IPS DF 19.7 (cell line): Measurements from ENCODE around the gene GREM1.
A peak's percentile ranks its signal among the peaks of the same experiment; 100 is the strongest.

Source experiments
- DNase-seq: peaks from one replicate; pipeline ENCODE4 v3.0.0-alpha.2; 2013; ENCODE audit warnings: low read depth, low spot score

GREM1 gene

DNA sequence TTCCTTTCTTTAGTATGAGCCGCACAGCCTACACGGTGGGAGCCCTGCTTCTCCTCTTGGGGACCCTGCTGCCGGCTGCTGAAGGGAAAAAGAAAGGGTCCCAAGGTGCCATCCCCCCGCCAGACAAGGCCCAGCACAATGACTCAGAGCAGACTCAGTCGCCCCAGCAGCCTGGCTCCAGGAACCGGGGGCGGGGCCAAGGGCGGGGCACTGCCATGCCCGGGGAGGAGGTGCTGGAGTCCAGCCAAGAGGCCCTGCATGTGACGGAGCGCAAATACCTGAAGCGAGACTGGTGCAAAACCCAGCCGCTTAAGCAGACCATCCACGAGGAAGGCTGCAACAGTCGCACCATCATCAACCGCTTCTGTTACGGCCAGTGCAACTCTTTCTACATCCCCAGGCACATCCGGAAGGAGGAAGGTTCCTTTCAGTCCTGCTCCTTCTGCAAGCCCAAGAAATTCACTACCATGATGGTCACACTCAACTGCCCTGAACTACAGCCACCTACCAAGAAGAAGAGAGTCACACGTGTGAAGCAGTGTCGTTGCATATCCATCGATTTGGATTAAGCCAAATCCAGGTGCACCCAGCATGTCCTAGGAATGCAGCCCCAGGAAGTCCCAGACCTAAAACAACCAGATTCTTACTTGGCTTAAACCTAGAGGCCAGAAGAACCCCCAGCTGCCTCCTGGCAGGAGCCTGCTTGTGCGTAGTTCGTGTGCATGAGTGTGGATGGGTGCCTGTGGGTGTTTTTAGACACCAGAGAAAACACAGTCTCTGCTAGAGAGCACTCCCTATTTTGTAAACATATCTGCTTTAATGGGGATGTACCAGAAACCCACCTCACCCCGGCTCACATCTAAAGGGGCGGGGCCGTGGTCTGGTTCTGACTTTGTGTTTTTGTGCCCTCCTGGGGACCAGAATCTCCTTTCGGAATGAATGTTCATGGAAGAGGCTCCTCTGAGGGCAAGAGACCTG is 13.2 kb downstream of the GREM1 start:
- peak; percentile 56 for DNase-seq

DNA sequence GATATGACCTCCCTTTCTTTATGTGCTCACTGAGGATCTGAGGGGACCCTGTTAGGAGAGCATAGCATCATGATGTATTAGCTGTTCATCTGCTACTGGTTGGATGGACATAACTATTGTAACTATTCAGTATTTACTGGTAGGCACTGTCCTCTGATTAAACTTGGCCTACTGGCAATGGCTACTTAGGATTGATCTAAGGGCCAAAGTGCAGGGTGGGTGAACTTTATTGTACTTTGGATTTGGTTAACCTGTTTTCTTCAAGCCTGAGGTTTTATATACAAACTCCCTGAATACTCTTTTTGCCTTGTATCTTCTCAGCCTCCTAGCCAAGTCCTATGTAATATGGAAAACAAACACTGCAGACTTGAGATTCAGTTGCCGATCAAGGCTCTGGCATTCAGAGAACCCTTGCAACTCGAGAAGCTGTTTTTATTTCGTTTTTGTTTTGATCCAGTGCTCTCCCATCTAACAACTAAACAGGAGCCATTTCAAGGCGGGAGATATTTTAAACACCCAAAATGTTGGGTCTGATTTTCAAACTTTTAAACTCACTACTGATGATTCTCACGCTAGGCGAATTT is 14.9 kb downstream of the GREM1 start:
- no peak for DNase-seq

DNA sequence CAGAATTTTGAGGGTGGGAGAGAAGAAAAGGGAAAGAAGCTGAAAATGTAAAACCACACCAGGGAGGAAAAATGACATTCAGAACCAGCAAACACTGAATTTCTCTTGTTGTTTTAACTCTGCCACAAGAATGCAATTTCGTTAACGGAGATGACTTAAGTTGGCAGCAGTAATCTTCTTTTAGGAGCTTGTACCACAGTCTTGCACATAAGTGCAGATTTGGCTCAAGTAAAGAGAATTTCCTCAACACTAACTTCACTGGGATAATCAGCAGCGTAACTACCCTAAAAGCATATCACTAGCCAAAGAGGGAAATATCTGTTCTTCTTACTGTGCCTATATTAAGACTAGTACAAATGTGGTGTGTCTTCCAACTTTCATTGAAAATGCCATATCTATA is 15.5 kb downstream of the GREM1 start:
- DNase-seq: no peak

DNA sequence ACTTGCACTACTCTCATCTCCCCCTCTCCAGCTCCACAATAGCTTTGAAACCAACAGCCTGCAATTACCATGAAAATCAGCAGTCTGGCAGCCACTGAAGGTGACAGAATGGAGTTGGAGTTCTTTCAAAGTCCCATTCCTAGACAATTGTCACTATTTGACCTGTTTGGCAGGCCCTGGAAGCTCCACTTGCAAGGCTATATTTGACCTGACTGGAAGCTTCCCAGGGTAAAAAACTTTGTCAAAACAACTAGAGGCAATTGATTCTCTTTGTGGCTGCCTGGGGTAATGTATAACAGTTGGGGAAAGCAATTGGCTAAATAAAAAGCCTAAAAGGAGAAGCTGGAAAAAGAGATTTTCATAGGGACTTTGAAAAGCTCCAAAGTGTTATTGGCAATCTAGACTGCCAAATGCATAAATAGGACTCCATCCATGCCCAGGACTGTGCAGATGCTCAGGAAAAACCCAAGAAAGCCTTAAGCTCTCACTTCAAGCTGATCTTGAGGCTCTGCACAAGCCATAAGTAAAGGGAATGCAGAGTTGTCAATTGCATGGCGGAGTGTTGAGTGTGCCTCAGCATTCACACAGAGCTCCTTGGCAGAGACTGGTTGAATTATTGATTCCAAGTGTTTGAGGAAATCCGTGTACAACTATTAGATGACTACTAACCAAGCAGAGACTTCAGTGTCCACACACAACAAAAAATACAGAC is 18.3 kb downstream of the GREM1 start:
- DNase-seq: no peak

DNA sequence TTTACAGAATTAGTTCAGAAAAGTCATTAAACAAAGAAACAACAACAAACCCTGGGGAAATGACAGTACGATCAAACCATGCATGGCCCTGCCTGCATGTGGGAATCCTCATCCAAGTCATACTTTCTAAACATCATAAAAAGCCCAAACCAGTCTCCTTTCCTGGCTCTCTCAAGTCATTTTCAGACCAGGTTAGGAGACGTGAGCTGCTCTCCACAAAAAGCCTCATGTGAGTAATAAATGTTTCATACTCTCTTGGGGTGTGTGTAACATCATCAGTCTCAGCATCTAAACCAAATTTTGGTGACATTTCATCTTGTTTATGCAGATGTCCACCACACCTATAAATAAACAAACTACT is 18.9 kb downstream of the GREM1 start:
- DNase-seq: no peak

DNA sequence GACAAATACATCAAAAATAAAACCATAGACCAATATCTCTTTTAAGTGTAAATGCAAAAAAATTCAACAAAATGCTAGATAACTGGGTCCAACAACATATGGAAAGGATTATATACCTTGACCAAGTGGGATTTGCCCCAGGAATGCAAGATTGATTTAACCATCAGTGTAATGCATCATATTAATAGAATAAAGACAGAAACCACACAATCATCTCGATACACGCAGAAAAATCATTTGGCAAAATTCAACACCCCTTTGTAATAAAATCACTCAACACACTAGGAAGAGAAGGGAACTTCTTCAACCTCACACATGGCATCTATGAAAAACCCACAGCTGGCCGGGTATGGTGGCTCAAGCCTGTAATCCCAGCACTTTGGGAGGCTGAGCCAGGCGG is 19.5 kb downstream of the GREM1 start:
- DNase-seq: no peak

DNA sequence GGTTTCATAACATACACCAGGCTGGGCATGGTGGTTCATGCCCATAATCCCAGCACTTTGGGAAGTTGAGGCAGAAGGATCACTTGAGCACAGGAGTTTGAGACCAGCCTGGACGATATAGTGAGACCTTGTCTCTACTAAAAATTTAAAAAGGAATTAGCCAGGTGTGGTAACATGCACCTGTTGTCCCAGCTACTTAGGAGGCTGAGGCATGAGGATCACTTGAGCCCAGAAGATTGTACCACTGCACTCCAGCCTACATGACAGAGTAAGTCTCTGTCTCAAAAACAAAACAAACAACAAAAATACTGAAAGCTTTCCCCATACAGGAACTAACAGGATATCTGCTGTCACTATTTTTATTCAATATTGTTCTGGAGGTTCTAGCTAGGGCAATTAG is 20.9 kb downstream of the GREM1 start:
- no peak for DNase-seq

DNA sequence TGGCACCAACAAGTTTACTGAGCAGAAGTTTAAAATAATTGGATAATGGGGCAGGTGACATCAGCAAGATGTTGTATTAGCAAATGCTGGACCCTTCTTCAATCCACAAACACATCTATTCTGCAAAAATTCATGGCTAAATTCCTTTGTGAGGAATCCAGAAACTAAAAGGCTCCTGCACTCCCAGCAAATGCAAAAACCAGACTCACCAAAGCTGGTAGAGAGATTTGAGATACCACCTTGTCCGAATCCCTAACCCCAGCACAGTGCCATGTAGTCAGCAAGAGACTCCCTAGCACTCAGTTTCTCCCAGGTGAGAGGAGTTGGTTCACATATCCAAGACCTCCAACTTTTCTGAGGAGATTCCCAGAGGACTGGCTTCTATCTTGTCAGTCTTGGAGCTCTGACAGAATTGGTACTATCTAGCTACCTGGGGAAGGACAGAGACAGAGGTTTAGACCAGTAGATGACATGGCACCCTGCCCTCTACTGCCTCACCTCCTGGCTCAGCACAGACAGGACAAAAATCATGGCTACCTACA is 21.8 kb downstream of the GREM1 start:
- DNase-seq: no peak

DNA sequence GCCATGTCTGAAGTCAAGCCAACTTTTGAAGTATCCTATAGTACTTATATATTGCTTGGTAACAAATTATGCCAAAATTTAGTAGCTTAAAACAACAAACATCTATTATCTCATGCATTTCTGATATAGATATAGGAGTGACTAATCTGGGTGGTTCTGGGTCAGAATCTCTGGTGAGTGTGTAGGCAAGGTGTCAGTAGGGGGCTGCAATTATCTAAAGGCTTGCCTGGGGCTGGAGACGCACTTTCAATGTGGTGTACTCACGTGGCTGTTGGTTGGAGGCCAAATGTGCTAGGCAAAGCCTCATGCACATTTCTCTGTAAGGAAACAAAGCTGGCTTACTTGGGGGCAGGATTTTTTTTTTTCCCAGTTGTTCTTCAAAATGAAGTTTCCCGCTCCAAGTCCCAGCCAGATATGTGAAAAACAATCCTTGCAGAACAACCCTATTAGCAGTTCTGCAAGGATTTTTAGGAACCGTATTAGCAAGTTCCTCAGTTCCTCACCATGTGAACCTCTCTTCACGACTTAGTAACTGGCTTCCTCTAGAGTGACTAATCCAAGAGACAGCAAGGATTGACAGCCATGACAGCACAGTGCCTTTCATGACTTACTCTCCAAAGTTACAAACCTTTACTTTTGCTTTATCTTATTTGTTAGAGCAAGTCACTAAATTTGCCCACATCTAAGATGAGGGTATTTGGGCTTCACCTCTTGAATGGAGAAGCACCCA is 25.8 kb downstream of the GREM1 start:
- no peak for DNase-seq

DNA sequence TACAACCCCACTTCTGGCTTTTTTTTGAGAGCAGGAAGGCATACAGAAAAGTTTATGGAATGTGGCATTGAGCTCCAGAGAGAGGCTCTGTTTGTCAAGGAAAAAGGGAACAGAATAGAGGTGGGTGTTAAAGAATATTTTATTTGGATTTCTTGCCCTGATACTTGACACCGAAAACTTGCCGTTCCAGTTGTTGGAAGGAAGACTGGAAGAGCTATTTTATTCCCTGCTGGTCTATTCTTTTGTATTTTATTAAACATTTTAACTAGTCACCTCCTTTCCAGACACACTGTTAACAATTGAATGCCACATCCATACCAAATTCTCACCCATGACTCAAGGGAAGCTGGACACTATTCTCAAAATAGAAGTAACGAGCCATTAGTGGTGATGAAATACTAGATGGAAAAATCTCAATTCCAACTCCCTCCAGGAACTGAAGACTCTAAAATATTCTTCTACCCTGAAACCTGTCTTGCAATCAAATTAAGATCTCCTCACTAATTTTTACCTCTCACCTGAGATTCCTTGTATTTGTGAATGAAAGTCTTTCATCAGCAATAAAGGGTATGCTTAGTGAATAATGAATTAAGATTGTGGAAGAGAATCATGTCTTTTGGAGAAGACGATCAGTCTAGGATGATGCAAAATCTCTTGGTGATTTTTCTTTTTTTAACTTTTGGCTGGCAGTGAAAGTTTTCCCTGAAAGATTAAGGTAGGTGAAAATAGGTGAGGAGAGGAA is 28.5 kb downstream of the GREM1 start:
- DNase-seq: no peak

DNA sequence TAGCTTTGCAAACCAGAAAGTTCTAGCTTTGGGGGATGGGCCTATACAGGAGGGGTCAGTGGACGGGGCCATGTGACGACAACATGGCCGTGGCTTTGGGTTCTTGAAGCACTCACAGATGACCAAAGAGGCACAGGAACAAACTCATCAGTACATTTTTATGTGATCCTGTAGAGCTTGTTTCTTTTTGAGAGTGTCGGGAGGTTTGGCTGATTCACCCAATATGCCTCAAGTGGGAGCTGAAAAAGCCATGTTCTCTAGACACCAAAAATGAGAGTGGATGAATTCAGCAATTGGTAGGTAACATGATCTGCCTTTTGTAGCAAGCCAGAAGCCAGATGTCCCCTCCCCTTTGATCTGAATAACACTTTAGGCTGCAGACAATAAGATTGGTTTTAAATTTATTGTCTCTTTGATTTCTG is 30.1 kb downstream of the GREM1 start:
- no peak for DNase-seq

DNA sequence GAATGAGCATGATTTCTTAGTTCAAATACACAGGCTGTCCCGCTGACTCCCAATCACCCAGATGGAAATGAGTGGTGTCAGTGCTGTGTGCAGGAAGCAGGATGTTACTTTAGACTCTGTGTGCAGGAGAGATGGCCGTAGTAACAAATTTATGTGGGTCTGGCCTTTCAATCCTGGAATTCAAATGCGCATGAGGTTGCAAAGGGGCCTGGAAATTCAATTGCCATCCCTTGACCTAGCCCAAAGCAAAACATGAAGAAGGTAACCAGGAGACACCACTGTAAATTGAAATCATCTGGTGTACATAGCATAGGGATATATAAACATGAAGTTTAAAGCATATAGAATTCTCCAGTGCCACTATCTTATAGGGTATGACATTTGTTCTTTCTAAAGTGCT is 33.2 kb downstream of the GREM1 start:
- no peak for DNase-seq

DNA sequence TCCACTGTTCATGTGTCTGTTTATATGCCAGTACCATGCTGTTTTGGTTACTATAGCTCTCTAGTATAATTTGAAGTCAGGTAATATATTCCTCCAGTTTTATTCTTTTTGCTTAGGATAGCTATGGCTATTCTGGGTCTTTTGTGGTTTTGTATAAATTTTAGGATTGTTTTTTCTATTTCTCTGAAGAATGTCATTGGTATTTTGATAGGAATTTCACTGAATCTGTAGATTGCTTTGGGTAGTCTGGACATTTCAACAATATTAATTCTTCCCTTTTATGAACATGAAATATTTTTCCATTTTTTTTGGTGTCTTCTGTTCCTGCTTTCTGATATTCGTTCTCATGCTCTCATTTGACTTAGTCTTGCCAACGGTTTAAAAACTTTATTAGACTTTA is 39.6 kb downstream of the GREM1 start:
- DNase-seq: no peak

DNA sequence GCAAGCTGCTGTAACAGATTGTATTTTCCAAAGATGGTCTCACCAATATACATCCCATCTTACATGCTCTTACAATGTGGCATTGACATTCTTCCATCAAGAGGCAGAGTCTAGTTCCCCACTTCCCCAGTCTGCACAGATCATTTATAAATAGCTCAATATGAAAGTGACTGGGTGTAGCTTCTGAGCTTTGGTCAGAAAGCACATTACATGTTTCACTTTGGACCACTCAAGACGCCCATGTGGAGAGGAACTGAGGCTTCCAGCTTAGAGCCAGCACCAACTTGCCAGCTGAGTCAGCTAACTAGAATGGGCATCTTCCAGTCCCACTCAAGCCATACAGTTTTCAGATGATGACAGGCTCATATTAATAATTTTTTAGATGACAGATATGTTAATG is 45.5 kb downstream of the GREM1 start:
- no peak for DNase-seq

DNA sequence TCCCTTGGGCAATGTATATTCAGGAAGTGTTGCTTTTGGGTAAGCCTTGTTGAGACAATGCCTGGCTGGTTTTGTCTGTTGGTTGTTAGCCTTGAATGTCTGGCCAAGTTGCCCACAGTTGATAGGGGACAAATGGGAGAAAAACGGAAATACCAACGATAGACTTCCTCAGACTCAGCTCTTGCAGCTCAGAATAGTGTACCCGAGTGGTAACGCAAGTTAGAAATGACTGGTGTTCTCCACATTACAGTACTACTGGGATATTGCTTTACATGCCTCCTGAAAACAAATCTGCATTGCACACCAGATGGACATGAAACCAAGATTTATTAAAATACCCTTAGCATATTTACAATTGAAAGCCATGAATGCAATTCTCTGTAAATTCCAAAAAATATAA is 47.4 kb downstream of the GREM1 start:
- DNase-seq: no peak

DNA sequence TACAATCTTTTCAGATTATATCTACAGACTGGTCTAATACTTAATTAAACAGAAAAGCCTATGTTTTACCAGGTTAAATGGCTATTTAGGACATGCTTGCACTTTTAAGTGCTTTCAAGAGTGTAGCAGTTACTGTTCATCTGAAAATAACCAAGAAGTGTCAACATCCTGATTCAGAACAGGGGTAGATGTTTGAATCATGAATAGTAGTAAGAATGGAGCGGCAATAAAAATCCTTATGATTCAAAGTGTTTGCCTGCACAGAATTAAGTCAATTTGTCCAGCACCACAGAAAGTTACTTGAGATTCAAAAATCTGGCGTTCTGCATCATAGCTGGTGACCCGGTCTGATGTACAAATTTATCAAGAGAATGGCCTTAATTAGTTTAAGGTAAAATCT is 48.3 kb downstream of the GREM1 start:
- no peak for DNase-seq

DNA sequence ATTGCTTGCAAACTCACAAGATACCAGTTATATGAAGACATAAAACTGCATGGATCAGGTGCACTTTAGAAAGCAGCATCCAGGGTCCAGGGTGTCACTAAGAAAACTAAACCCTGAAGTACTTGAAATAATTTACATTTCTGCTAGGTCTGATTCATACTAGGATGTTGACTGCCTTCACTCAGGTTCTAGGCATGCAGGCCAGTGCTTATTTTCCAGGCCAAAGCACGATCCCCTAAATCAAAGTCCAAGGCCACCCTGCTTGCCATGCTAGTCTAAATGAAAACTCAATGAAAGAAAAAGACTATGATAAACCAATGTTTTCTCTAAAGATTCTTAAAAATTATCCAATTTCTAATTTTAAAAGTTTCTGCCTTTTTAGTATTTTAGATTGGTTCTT is 49.4 kb downstream of the GREM1 start:
- no peak for DNase-seq

DNA sequence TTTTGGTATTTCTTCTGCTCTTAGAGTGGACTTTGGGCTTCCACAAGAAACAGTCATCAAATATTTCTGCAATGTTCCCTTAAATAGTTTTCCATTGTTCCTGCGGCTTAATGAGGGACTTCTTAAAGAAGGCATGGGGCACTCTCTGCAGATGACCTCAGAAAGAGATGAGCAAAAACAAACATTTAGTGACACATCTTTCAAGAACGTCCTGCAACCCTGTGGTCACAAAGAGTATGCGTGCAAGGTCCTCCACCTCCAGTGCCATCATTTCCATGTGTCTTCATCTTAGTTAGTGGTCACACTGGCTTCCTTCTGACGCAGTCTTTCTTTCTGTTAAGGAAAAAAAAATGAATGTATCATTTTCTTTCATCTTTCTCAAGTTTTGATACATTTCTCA is 56.2 kb downstream of the GREM1 start:
- no peak for DNase-seq

DNA sequence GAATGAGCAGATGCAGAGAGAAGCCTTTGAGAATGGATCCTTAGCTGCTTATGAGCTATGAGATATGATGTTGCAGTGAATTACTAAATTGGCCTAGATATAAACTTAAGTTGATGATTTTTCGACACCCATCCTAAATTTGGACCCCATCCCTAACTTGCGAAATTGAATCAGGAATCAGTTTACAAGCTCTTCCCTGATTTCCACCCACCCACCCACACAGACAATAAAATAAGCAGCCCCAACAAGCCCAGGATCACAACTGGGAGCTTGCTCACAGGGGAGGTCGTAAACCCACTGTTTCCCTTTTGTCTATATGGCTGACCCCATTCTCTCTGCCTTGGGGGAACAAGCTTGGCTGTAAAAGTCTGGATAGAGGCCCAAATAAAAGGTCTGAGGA is 57.3 kb downstream of the GREM1 start:
- no peak for DNase-seq

DNA sequence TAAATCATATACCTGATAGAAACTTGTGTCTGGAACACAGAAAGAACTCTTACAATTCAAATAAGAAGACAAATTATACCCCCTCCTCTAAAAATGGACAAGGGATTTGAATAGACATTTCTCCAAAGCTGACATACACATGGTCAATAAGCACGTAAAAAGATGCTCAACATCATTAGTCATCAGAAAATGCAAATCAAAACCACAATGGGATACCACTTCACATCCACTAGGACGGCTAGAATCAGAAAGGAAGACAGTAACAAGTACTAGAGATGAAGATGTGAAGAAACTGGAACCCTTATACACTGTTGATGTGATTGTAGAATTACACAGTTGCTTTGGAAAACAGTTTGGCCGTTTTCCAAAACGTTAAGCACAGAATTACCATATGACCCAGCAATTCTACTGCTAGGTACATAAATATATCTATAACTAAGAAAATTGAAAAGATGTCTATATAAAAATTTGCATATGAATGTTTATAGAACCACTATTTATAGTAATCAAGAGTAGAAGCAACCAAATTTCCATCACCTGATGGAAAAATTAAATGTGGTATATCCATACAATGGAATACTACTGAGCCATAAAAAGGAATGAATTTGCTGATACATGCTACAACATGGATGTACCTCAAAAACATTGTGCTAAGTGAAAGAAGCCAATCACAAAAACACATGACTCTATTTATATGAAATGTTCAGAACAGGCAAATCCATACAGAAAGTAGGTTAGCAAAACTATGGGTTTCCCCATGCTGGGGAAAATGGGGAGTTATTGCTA is 60.8 kb downstream of the GREM1 start:
- DNase-seq: no peak
